Measurements from ENCODE around the gene CELA2A. TPM values are rescaled to one million over a fixed set of nuclear protein-coding genes. Genes with fewer than 3 reads are reported as not detected.
"Not testable (repeated sequence)": the region's sequence is repeated elsewhere in the genome, so short reads cannot be mapped to it uniquely, and the experiment has no call there.

The CELA2A gene
- total RNA-seq, 6 donors from 2014 or later: 0.83 to 2.3 TPM; not detected in 4

GRCh38 chr1:15460708-15461095 lies 4.2 kb downstream of the CELA2A start:
- no peak overlapping the region for H3K27ac ChIP-seq
- H3K4me1 ChIP-seq: no peaks in the 10 kb centered on the region
- DNase-seq (no peak), ATAC-seq (ENCODE audit: low FRiP score in 2 of 2) (no peak)
- H3K4me3 ChIP-seq: no peak overlapping the region
- no peaks in the 10 kb centered on the region for H3K36me3 ChIP-seq
- H3K27me3 ChIP-seq: no peaks in the 10 kb centered on the region
- WGBS, 2 donors: 87 to 88% methylated on average over 9 of the region's 9 CpGs
- TF ChIP-seq EP300 (IDR thresholded peaks at IDR 0.05) (no peak), POLR2AphosphoS5 (IDR thresholded peaks at IDR 0.05) (no peak), POLR2A (IDR thresholded peaks at IDR 0.05) (no peak), CTCF (IDR thresholded peaks at IDR 0.05) (no peak)
- no peaks in the 10 kb centered on the region for H3K9me3 ChIP-seq

GRCh38 chr1:15463064-15463800 lies 6.7 kb downstream of the CELA2A start:
- H3K4me3 ChIP-seq, H3K27ac ChIP-seq, H3K9me3 ChIP-seq, H3K27me3 ChIP-seq, H3K4me1 ChIP-seq, H3K36me3 ChIP-seq, DNase-seq: not testable (repeated sequence)
- 53 to 70% methylated on average over 11 to 15 of the region's 15 CpGs for WGBS, 2 donors
- ATAC-seq (ENCODE audit: low FRiP score in 2 of 2): peak in 1 of 2 donors; percentile 12

DNA sequence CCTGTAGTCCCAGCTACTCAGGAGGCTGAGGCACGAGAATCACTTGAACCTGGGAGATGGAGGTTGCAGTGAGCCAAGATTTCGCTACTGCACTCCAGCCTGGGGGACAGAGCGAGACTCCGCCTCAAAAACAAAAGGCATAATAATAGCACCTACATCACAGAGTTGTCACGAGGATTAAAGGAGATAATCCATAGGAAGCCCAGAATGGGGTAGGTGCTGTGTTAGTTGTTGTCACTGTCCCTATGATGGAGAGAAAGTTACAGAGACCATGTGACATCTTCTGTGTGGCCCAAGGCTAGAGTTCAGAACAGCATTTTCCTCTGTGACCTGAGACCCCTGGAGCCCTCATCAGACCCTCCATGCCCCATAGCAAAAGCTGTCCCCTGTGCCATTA lies 7.4 kb downstream of the CELA2A start:
- not testable (repeated sequence) for DNase-seq; H3K36me3 ChIP-seq; H3K4me3 ChIP-seq; H3K9me3 ChIP-seq; H3K27ac ChIP-seq; H3K27me3 ChIP-seq; ATAC-seq (ENCODE audit: low FRiP score in 2 of 2); H3K4me1 ChIP-seq
- WGBS, 2 donors: 81 to 86% methylated on average over 5 of the region's 5 CpGs

DNA sequence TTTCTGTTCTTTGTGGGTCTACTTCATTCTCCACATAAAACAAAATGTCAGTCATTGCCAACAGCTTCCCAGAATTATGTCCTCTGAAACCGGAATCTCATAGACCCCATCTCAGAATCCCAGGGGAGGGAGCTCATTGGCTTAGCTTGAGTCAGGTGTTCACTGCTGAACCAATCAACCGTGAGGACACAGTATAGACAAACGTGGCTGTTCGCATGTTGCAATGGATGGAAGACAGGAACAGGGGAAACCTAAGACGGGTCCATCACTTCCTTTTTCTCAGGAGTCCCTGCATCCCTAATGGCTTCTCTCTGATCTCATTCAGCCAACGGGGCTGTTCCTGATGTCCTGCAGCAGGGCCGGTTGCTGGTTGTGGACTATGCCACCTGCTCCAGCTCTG lies 9.1 kb downstream of the CELA2A start:
- TF ChIP-seq POLR2AphosphoS5 (IDR thresholded peaks at IDR 0.05): no peak
- no peak for TF ChIP-seq EP300 (IDR thresholded peaks at IDR 0.05)
- TF ChIP-seq CTCF (IDR thresholded peaks at IDR 0.05): no peak
- TF ChIP-seq POLR2A (IDR thresholded peaks at IDR 0.05): no peak
- WGBS, 2 donors: 39 to 79% methylated on average over 5 to 7 of the region's 7 CpGs
- H3K4me3 ChIP-seq: no peak overlapping the region
- H3K9me3 ChIP-seq: no peaks in the 10 kb centered on the region
- no peak overlapping the region for H3K27ac ChIP-seq
- H3K36me3 ChIP-seq: no peaks in the 10 kb centered on the region
- ATAC-seq (ENCODE audit: low FRiP score in 2 of 2): peak in 1 of 2 donors; percentile 11
- DNase-seq: no peak
- no peaks in the 10 kb centered on the region for H3K27me3 ChIP-seq
- H3K4me1 ChIP-seq: no peaks in the 10 kb centered on the region

DNA sequence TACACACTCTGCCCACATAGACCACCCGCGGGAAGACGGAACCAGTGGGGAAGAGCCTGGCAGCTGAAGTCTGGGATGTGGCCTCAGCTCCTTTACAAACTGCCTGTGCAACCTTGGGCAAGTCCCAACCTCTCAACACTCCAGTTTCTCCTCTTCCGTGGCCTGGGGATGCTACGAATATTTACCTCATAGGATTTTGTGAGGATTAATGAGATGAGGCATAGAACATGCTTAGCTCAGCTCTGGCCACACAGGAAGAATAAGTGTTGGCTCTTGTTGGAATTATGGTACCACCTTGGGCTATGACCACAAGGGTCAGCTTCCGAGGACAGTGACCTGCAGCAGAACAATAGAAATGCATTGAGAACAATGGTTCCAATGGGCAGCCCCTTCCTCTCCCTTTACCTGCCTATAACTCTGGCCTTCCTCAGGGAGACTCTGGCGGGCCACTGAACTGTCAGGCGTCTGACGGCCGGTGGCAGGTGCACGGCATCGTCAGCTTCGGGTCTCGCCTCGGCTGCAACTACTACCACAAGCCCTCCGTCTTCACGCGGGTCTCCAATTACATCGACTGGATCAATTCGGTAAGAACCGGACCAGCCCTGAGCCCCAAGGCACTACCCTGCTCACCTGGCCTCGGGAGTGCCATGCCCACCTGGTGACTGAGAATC lies 10.6 kb downstream of the CELA2A start:
- H3K27ac ChIP-seq; H3K27me3 ChIP-seq; H3K9me3 ChIP-seq; H3K4me3 ChIP-seq; H3K36me3 ChIP-seq; H3K4me1 ChIP-seq; ATAC-seq (ENCODE audit: low FRiP score in 2 of 2): not testable (repeated sequence)
- peak in 1 of 2 donors; percentile 60 for DNase-seq
- WGBS, 2 donors: 96 to 98% methylated on average over 18 to 22 of the region's 22 CpGs

DNA sequence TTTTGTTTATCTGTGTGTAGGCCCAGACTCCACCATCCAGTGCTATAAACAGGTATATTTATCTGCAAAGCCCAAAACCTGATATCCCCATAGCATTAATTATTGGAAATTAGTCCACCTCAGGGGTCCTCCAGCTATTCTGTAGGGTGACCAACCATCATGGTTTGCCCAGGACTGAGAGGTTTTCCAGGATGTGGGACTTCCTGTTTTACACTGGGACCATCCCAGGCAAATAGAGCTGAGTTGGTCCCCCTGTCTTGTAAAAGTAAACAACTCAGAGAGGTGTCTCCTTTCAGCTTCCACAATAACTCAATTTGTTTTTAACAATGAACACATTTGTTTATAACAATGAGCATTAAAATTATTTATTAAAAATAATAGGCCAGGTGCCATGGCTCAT lies 11.6 kb downstream of the CELA2A start:
- Histone ChIP-seq H3K27me3 (no peaks in the 10 kb centered on the region), H3K9me3 (no peaks in the 10 kb centered on the region), H3K4me1 (no peaks in the 10 kb centered on the region), H3K4me3 (no peak overlapping the region), H3K36me3 (no peaks in the 10 kb centered on the region), H3K27ac (no peak overlapping the region)
- no peak for ATAC-seq (ENCODE audit: low FRiP score in 2 of 2)
- DNase-seq: no peak
- TF ChIP-seq CTCF (IDR thresholded peaks at IDR 0.05) (no peak), POLR2A (IDR thresholded peaks at IDR 0.05) (no peak), POLR2AphosphoS5 (IDR thresholded peaks at IDR 0.05) (no peak), EP300 (IDR thresholded peaks at IDR 0.05) (no peak)

Data from upper lobe of left lung (tissue), 6 donors.